NB4 (cell line): ENCODE measurements around the gene MRNIP.
A peak's percentile ranks its signal among the peaks of the same experiment; 100 is the strongest.

Experiments used
- DNase-seq: peaks from one replicate; pipeline ENCODE4 v3.0.0; 2010; ENCODE audit warnings: low read depth
- H3K4me3 ChIP-seq: one replicate; pipeline ENCODE4 v1.5.1; 2011; ENCODE audit warnings: mild to moderate bottlenecking, low read depth, low read length, moderate library complexity
- MYC ChIP-seq: IDR thresholded peaks from 2 replicates; pipeline ENCODE4 v1.6.1; 2011; ENCODE audit warnings: low read depth, low read length
- POLR2A ChIP-seq: IDR thresholded peaks from 2 replicates; pipeline ENCODE4 v1.6.1; 2011; ENCODE audit warnings: mild to moderate bottlenecking; ENCODE audit not compliant: insufficient read length; ENCODE audit errors: extremely low read depth
- TF ChIP-seq, protein P1 (sequence below): IDR thresholded peaks from 2 replicates; pipeline ENCODE4 v1.6.1; 2011; ENCODE audit warnings: low read depth, low read length
- TF ChIP-seq, protein P2 (sequence below): IDR thresholded peaks from one replicate; pipeline ENCODE4 v1.5.1; 2012; ENCODE audit warnings: low read depth, low read length

Gene MRNIP

DNA sequence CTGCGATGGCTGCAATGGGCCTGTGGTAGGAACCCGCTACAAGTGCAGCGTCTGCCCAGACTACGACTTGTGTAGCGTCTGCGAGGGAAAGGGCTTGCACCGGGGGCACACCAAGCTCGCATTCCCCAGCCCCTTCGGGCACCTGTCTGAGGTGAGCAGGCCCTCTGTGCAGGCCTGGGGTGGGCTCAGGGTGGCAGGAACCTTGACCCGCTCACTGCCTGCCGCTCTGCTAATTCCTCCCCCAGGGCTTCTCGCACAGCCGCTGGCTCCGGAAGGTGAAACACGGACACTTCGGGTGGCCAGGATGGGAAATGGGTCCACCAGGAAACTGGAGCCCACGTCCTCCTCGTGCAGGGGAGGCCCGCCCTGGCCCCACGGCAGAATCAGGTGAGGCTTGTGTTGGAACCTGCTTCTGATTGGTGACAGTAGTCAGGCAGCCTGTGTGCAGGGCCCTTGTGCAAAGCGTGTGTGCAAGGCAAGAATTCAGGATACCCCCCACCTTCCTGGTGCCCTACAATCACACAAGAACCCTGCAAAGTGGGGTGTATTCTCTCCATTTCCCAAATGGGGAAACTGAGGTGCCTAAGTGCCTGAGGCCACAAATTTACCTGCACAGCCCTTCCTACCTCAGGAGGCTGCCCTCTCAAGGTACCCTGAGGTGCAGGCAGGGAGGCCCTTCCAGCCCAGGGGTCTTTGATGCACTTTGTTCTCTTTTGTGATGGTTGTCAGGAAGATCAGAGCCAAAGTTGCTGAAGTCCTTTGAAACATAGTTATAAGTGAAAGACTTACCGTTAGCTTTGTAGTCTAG, 34.5 kb downstream of the MRNIP start:
- no peak for DNase-seq
- no peak for TF ChIP-seq MYC
- no peak for TF ChIP-seq POLR2A
- TF ChIP-seq, protein P1, sequence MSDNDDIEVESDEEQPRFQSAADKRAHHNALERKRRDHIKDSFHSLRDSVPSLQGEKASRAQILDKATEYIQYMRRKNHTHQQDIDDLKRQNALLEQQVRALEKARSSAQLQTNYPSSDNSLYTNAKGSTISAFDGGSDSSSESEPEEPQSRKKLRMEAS, result no peak
- TF ChIP-seq, protein P2, sequence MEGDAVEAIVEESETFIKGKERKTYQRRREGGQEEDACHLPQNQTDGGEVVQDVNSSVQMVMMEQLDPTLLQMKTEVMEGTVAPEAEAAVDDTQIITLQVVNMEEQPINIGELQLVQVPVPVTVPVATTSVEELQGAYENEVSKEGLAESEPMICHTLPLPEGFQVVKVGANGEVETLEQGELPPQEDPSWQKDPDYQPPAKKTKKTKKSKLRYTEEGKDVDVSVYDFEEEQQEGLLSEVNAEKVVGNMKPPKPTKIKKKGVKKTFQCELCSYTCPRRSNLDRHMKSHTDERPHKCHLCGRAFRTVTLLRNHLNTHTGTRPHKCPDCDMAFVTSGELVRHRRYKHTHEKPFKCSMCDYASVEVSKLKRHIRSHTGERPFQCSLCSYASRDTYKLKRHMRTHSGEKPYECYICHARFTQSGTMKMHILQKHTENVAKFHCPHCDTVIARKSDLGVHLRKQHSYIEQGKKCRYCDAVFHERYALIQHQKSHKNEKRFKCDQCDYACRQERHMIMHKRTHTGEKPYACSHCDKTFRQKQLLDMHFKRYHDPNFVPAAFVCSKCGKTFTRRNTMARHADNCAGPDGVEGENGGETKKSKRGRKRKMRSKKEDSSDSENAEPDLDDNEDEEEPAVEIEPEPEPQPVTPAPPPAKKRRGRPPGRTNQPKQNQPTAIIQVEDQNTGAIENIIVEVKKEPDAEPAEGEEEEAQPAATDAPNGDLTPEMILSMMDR, result no peak
- no peak overlapping the region for H3K4me3 ChIP-seq

DNA sequence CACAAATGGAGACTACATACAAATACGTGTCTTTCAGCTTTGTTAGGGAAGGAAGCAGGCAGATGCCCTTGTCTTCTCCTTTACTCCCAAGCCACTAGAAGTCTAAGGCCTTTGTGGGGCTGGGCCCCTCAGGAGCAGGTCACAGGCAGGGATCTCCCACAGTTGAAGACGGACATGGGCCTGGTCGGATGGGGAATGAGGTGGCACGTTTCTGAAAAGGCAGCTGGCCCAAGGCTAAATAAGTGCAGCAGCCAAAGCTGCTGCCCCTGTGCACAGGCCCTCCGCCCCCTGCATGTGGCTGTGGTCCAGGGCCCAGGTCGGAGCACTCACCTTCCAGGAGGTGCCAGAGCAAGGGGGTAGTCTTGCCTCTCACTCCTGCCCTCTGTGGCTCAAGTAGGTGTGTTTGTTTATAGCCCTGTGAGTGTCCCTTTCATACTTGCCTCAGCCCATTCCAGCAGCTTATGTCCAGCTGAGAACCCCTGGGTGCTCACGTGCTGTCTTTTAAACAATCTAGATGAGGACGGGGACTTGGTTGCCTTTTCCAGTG, 36.1 kb downstream of the MRNIP start:
- no peak for DNase-seq
- no peak overlapping the region for H3K4me3 ChIP-seq
- TF ChIP-seq POLR2A (no peak), MYC (no peak)
- TF ChIP-seq, protein P1, result no peak
- TF ChIP-seq, protein P2, result no peak

DNA sequence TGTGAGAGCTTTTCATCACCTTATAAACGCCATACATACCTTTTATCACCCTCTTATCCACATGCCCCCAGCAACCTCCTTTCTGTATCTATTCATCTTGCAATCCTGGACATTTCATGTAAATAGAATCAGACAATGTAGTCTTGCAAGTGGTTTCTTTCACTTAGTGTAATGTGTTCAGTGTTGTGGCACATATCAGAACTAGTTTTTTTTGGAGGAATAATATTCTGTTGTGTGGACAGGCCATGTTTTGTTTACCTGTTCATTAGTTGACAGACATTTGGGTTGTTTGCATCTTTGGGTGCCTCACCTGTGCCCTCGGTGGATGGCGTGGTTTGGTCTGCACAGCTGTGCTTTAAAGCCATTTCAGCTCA, 36.6 kb downstream of the MRNIP start:
- TF ChIP-seq POLR2A (no peak), MYC (no peak)
- TF ChIP-seq, protein P1, result no peak
- TF ChIP-seq, protein P2, result no peak
- no peak for DNase-seq
- H3K4me3 ChIP-seq, result peak overlapping the region; percentile 62

DNA sequence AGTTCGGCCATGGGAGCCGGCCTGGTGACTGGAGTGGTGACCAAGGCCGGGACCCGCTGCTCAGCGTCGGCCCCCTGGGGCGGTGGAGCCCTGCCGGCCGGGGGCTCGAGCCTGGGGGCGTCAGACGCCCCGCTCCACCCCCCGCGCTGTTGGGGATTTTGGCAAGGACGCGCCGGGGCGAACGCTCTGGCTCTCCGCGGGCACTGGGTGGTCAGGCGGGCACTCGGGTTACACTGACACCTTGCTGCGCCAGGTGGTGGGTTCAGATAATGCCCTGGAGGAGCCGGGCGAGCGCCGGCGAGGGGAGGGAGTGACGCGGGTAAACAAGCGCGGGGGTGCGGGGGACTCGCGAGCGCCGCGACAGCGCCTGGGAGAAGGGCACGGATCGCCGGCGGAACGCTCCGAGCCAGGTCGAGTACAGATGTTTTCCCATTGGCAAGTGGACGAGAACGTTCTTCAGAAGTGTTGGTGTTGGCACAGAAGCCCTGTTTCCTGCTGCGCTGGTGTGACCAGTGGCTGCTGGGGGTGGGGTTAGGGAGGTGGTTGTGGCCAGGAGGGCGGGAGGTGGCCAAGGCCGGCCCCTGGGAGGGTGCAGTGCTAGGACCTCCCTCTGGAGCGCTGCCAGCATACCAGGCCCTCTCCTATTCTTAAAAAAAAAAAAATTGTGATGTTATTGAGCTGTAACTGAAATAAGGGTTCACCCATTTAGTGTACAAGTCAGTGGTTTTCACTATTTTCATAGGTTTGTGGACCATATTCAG, 37.1 kb downstream of the MRNIP start:
- TF ChIP-seq, protein P2, result no peak
- TF ChIP-seq POLR2A, result peak; percentile 64
- 0 out of 2 replicates have a peak, but pooled peaks have one; percentile 33 for TF ChIP-seq MYC
- TF ChIP-seq, protein P1, result 0 out of 2 replicates have a peak, but pooled peaks have one; percentile 22
- H3K4me3 ChIP-seq, result peak overlapping the region; percentile 62
- DNase-seq, result peak; percentile 91

DNA sequence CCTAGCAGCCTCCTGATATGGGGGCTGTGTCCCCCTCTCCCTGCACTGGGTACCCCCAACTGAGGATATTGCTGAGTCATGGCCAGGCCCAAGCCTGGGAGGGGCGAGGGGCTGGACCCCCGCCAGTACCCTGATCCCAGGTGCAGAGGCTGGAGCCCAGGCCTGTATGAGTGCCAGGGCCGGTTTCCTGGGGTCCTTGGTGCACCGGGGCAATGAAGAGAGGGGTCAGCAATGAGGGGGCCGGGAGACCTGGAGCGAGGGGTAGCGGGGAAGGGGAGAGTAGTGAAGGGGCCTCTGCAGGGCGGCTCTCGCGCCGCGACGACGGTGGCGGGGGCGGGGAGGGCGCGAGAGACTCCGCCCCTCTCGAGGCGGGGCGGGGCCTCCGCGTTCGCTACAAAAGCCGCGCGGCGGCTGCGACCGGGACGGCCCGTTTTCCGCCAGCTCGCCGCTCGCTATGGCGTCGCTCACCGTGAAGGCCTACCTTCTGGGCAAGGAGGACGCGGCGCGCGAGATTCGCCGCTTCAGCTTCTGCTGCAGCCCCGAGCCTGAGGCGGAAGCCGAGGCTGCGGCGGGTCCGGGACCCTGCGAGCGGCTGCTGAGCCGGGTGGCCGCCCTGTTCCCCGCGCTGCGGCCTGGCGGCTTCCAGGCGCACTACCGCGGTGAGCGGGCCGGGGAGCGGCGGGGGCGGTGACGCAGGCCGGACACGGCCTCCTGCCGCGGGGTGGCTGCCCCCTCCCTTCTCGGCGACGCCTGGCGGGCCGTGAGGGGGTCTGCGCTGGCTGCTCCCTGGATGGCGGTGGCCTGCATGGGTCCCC, 37.9 kb downstream of the MRNIP start, which contains the start of gene SQSTM1:
SQSTM1 (plus strand) TSS at position 423 of the 815 bp plus-strand sequence; CDS start at position 455, 32 bp downstream.
- H3K4me3 ChIP-seq, result peak within 1 kb of the TSS; percentile 62
- peak; percentile 79 for DNase-seq
- TF ChIP-seq MYC (peak; percentile 36; the same call in 1 of the 2 replicates), POLR2A (peak; percentile 94)
- TF ChIP-seq, protein P2, result no peak
- TF ChIP-seq, protein P1, result no peak; the same call in 1 of the 2 replicates
